Stimulated activated CD8-positive, alpha-beta memory T cell treated with anti-CD3 and anti-CD28 coated beads, Interleukin-15, amount 100 ng/mL, for 4 hours (primary cell): Measurements from ENCODE around the gene NAV3.

ENCODE experiments used
- DNase-seq, 2 donors: peaks; one replicate each; pipeline ENCODE4 v3.0.0-alpha.2; 2020; ENCODE audit warnings: low read depth in 2 of 2

The NAV3 gene

GRCh38 chr12:77923882-77924281, 93.2 kb downstream of the NAV3 start:
- no peak for DNase-seq

- no peak for DNase-seq
These were observed 94.0 kb downstream of the NAV3 start for GRCh38 chr12:77924703-77925102.

- DNase-seq = no peak
These were observed 94.9 kb downstream of the NAV3 start for GRCh38 chr12:77925536-77926108.

- DNase-seq = no peak
These were observed 97.4 kb downstream of the NAV3 start for GRCh38 chr12:77928078-77928477.

- no peak for DNase-seq
These were observed 101.5 kb downstream of the NAV3 start for GRCh38 chr12:77932216-77932615.

- no peak for DNase-seq
These were observed 107.6 kb downstream of the NAV3 start for GRCh38 chr12:77938301-77938700.

GRCh38 chr12:77940011-77940423, 109.3 kb downstream of the NAV3 start:
- no peak for DNase-seq

- no peak for DNase-seq
These were observed 109.9 kb downstream of the NAV3 start for GRCh38 chr12:77940567-77940966.

GRCh38 chr12:77941401-77941800, 110.7 kb downstream of the NAV3 start:
- DNase-seq = no peak

GRCh38 chr12:77943466-77943865, 112.8 kb downstream of the NAV3 start:
- no peak for DNase-seq

- DNase-seq = no peak
These were observed 115.9 kb downstream of the NAV3 start for GRCh38 chr12:77946541-77947061.

GRCh38 chr12:77947330-77947729, 116.6 kb downstream of the NAV3 start:
- no peak for DNase-seq

- DNase-seq = no peak
These were observed 117.1 kb downstream of the NAV3 start for GRCh38 chr12:77947746-77948145.

GRCh38 chr12:77949943-77950342, 119.2 kb downstream of the NAV3 start:
- DNase-seq = no peak

- DNase-seq = no peak
These were observed 123.0 kb downstream of the NAV3 start for GRCh38 chr12:77953528-77954205.

- DNase-seq = no peak
These were observed 123.5 kb downstream of the NAV3 start for GRCh38 chr12:77954206-77954555.

- no peak for DNase-seq
These were observed 126.4 kb downstream of the NAV3 start for GRCh38 chr12:77957062-77957461.

- DNase-seq = no peak
These were observed 133.0 kb downstream of the NAV3 start for GRCh38 chr12:77963576-77964178.

GRCh38 chr12:77965790-77966189, 135.1 kb downstream of the NAV3 start:
- no peak for DNase-seq

- DNase-seq = no peak
These were observed 137.3 kb downstream of the NAV3 start for GRCh38 chr12:77968021-77968420.

- no peak for DNase-seq
These were observed 137.9 kb downstream of the NAV3 start for GRCh38 chr12:77968571-77968970.

GRCh38 chr12:77973579-77973978, 142.9 kb downstream of the NAV3 start:
- DNase-seq = no peak

- DNase-seq = no peak
These were observed 144.0 kb downstream of the NAV3 start for GRCh38 chr12:77974645-77975044.
